Mesothelial cell of epicardium (in vitro differentiated cells): ENCODE data around the gene OR1M1. TPM values are rescaled to one million over a fixed set of nuclear protein-coding genes. Genes with fewer than 3 reads are reported as not detected.

ENCODE experiments used
- DNase-seq, 2 experiments: peaks; one replicate each; pipeline ENCODE4 v3.0.0; 2021; ENCODE audit warnings: low spot score in 2 of 2; ENCODE audit not compliant: unreplicated experiment in 2 of 2
- H3K27ac Mint-ChIP-seq: 2 replicates; pipeline ENCODE4 v1.8.0; 2021; ENCODE audit warnings: mixed read lengths
- H3K27me3 Mint-ChIP-seq: 2 replicates; pipeline ENCODE4 v1.8.0; 2021; ENCODE audit warnings: low read depth, mixed read lengths
- H3K36me3 Mint-ChIP-seq: 2 replicates; pipeline ENCODE4 v1.8.0; 2021; ENCODE audit warnings: mixed read lengths
- H3K4me1 Mint-ChIP-seq: 2 replicates; pipeline ENCODE4 v1.8.0; 2021; ENCODE audit warnings: mixed read lengths
- H3K4me3 Mint-ChIP-seq: 2 replicates; pipeline ENCODE4 v1.8.0; 2021; ENCODE audit warnings: mild to moderate bottlenecking, moderate library complexity, mixed read lengths
- H3K9me3 Mint-ChIP-seq: 2 replicates; pipeline ENCODE4 v1.8.0; 2021; ENCODE audit warnings: mixed read lengths
- total RNA-seq: library from RNA; stranded (reverse); gene quantifications from 3 replicates; pipeline ENCODE4 v1.2.1, GENCODE V29; 2021
- TF ChIP-seq, protein P1 (sequence below): fragments of 200-600 bp; sonication (generic); IDR thresholded peaks from one replicate; pipeline ENCODE4 v1.5.0; 2021; ENCODE audit warnings: antibody characterized with exemption; ENCODE audit not compliant: unreplicated experiment

OR1M1 gene
- not detected in 3 replicates for total RNA-seq

- Mint-ChIP-seq H3K4me3 (no peak within 1 kb of the TSS), H3K36me3 (no peaks in the 10 kb centered on the region)
These were observed at the start of gene OR1M1 for GRCh38 chr19:9086761-9087160. Gene OR1M1, plus strand, starts transcription at chr19:9087061. Its CDS starts 6,184 bp downstream, at chr19:9093245.

GRCh38 chr19:9037400-9038062, 49.3 kb upstream of the OR1M1 start:
- TF ChIP-seq, protein P1, sequence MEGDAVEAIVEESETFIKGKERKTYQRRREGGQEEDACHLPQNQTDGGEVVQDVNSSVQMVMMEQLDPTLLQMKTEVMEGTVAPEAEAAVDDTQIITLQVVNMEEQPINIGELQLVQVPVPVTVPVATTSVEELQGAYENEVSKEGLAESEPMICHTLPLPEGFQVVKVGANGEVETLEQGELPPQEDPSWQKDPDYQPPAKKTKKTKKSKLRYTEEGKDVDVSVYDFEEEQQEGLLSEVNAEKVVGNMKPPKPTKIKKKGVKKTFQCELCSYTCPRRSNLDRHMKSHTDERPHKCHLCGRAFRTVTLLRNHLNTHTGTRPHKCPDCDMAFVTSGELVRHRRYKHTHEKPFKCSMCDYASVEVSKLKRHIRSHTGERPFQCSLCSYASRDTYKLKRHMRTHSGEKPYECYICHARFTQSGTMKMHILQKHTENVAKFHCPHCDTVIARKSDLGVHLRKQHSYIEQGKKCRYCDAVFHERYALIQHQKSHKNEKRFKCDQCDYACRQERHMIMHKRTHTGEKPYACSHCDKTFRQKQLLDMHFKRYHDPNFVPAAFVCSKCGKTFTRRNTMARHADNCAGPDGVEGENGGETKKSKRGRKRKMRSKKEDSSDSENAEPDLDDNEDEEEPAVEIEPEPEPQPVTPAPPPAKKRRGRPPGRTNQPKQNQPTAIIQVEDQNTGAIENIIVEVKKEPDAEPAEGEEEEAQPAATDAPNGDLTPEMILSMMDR, result no peak
- H3K4me1 Mint-ChIP-seq, result peaks cover 24% of the 10 kb centered on the region

More at GRCh38 chr19:9086761-9087160, at the start of gene OR1M1:
- Mint-ChIP-seq H3K9me3 (peaks cover 16% of the 10 kb centered on the region), H3K4me1 (no peaks in the 10 kb centered on the region), H3K27ac (no peak within 1 kb of the TSS), H3K27me3 (no peaks in the 10 kb centered on the region)
- no peak for DNase-seq
- TF ChIP-seq, protein P1, result no peak

DNA sequence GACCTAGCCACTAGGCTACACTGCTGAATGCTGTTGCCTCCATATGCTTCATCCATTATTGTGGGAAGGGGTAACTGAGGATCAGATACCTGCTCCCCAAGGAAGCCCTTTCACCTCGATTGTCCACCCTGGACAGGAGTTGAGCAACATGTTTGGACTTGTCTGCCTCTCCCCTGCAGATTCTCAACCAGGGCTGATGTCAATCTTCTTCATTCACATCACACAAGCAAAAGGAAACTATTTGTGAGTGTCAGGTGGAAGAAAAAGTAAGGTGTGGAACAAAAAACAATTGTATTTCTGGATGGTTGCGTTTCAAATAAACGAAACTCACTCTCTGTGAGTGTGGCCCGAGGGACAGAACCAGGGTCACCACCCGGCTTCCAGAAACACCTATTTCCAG, 47.1 kb upstream of the OR1M1 start:
- Mint-ChIP-seq H3K9me3 (no peaks in the 10 kb centered on the region), H3K36me3 (no peaks in the 10 kb centered on the region), H3K4me3 (no peak overlapping the region), H3K27ac (peak overlapping the region; percentile 5), H3K27me3 (peaks cover 2% of the 10 kb centered on the region), H3K4me1 (peaks cover 24% of the 10 kb centered on the region)
- DNase-seq, result no peak
- TF ChIP-seq, protein P1, result no peak

More at GRCh38 chr19:9037400-9038062, 49.3 kb upstream of the OR1M1 start:
- peaks cover 2% of the 10 kb centered on the region for H3K27me3 Mint-ChIP-seq
- H3K9me3 Mint-ChIP-seq, result no peaks in the 10 kb centered on the region
- H3K27ac Mint-ChIP-seq, result peak overlapping the region; percentile 78
- no peaks in the 10 kb centered on the region for H3K36me3 Mint-ChIP-seq
- DNase-seq, result no peak
- H3K4me3 Mint-ChIP-seq, result no peak overlapping the region

DNA sequence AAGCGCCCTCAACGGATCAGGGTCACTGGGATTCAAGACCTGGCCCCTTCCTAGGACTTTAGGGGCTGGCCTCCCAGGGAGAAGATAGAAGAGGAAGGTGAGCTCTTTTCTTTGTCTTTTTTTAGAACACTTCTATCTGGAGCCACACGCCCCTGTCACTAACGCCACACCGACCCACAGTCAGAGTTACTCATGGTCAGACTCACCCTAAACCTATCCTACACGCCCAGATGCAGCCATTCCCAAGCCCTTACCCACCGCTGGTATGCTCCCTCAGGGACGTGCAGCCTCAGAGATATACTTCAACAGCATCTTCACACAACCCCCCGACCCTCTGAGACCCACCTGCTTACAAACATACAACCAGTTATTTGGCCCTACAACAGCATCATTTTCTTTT, 46.7 kb upstream of the OR1M1 start:
- peaks cover 2% of the 10 kb centered on the region for H3K27me3 Mint-ChIP-seq
- peaks cover 24% of the 10 kb centered on the region for H3K4me1 Mint-ChIP-seq
- no peak overlapping the region for H3K4me3 Mint-ChIP-seq
- no peaks in the 10 kb centered on the region for H3K36me3 Mint-ChIP-seq
- no peaks in the 10 kb centered on the region for H3K9me3 Mint-ChIP-seq
- DNase-seq, result no peak
- TF ChIP-seq, protein P1, result no peak
- H3K27ac Mint-ChIP-seq, result peak overlapping the region; percentile 5

- no peaks in the 10 kb centered on the region for H3K36me3 Mint-ChIP-seq
- DNase-seq, result no peak
- H3K4me1 Mint-ChIP-seq, result peaks cover 22% of the 10 kb centered on the region
- TF ChIP-seq, protein P1, result no peak
- H3K9me3 Mint-ChIP-seq, result no peaks in the 10 kb centered on the region
- H3K27me3 Mint-ChIP-seq, result peaks cover 2% of the 10 kb centered on the region
- no peak overlapping the region for H3K4me3 Mint-ChIP-seq
- no peak overlapping the region for H3K27ac Mint-ChIP-seq
These were observed 45.8 kb upstream of the OR1M1 start for GRCh38 chr19:9041023-9041422.
